NCI-H2196 treated with DMSO at 0.1 percent for 48 hours (cell line): Measurements from ENCODE around the gene GPRC6A.

Experiments
- DNase-seq: peaks from one replicate; lab custom pipeline; 2025; ENCODE audit not compliant: unreplicated experiment; lab: John Stamatoyannopoulos, UW

GPRC6A gene

DNA sequence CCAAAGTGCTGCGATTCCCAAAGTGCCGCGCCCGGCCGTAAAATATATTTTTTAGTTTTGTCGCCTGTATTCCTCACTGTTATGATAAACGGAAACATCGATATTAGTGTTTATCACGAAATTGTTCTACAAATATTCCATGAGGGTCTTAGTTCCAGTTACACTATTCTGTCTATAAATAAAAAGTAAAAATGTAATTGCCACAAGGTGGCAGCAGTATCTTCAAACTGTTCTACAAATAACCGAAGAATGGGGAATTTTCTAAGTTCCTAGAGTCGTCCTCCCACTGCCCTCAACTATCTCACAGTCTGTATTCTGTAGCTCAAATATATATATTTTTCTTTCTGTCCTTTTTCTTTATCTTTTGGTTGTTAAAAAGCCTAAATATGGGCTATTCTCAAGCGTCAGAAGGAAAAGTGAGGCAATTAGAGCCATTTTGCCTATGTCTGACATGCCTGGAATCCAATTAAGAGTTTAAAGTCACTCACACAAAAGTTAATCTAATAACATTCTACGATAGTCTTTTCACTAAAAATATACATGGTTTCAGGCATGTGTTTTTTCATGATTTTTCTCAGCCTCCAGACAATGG lies 49.2 kb downstream of the GPRC6A start:
- no peak for DNase-seq

DNA sequence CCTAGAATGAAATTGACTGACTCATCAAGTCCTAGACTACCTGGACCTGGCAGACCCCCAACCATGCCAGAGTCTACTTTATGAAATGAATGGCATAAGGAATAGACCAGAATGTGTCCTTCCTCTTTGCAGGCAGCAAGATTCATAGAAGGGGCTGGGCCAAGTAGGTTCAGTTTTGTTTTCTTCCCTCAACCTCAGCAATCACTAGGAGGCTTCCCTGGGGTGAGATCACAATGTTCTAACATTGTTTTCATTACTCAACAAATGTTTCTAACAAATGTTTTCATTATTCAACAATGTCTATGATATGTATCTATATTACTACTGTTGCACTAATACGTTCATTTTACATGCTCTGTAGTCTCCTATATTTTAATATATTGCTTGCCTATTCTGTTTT lies 55.0 kb downstream of the GPRC6A start:
- DNase-seq = no peak

DNA sequence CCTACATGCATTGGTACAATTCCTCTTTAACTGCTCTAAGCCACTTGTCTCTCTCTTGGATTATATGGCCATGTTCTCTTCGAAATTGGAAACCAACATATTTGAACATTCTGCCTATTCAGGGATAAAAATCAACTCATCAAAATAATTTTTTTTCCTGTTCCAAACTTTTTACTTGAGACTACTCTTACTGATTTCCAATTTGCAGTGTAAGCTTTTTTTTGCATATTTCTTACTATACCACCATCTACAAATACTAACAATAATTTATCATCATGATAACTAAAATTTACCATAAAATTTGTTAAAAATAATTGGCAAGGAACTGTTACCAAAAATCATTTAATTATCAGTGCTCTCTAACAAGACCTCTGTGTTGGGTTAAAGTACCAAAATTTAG lies 56.4 kb downstream of the GPRC6A start:
- no peak for DNase-seq

DNA sequence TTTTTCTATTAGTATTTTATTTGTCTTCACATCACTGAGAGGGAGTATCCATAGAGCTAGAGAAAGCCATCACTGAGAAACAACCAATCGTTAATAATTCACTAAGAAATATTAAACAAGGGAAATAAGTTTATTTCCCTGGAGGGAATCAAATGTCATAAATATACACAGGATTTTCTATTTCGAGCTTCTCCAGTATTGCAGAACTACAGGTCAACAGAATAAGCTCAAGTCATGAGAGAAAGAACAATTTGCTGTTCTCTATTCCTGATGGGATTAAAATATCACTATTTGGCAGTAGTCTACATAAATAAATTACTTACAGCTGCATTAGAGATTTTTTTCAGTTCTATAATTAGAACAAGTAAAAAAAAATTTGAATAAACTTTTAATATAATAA lies 61.2 kb downstream of the GPRC6A start:
- DNase-seq = no peak

DNA sequence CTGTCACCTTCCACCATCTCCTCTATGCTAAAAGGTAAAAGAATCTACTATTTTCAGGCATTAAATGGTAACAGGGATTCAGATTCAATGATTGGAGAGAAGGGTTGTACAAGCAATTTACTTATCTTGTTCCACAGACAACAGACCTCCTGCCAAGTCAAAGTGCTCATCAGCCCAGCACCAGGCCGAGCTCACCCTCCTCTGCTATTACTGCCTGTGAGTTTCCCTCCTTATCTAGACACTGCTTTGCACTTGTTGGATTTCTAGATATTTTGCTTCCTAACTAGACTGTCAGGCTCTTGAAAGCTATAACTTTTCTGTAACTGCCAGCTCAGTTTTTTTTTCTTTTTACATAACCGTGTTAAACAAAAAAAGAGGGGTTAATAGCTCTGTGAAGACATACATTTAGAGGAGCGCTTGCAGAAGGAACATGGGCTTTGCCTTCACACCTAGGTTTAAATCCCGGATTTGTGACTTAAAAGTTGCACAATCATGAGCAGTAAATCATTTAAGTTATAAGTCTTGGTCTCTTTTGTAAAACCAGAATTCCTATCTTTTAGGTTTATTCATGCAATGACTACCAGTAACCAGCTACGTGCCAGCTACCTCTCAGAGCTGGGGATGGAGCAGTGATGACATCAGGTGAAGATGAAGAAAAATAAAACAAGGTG lies 62.2 kb downstream of the GPRC6A start:
- DNase-seq = no peak

DNA sequence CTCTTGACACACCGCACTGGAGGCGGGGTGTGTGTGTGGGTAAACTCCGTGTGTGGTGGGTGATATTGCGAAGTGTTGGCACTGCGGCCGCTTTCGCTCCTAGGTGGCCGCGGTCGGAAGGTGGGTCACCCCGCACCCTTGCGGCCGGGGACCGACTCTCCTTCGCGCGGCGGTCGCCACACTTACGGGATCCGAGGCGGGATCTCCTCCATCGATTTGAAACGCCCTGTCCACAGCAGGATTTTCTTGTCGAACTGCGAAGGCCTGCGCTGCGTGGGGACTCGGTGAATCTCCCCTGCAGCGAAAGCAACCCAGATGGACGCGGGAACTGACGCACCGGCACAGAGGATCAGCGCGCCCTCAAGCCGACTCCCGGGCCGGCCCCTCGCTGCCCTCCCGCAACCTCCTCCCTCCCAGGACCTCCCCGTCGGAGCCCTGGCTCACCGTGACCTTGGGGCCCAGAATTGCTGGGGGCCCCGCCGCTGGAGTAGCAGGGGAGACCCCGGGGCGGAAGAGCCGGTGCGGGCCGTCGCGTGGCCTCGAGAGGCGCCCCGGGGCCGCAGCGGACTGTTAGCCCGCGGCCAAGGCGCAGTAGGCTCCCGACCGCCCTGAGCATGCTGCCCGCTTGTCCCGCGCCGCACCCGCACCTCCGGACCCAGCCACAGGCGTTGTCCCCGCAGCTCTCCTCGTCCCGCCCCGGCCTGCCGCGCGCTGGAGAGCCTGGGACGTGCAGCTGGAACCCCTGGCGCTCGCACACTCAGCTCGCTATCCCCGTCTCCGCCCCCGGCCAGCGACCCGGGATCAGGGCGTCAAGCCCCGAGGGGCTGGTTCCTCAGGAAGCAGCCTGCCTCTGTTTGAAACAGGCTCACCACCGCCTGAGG lies 63.7 kb downstream of the GPRC6A start, which contains the start of gene FAM162B:
TSS of gene FAM162B (minus strand) at position 759 of the 881 bp plus-strand sequence. CDS start at position 616, 143 bp downstream.
- no peak for DNase-seq

DNA sequence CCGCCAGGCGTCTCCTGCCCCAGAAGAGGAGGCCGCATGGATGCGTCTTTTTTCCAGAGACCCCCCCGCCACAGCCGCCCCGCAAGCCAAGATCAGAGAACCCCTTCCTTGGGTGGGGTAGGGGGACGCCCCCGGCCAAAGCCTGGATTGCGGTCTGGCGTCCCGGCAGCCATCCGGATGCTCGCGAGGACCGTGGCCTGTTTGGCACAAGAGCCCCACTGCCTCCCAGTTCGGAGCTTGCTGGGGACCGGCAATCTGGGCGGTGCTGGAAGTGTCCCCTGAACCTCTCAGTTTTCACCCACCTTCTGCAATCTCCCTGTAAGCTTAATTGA lies 64.3 kb downstream of the GPRC6A start:
- DNase-seq = no peak

DNA sequence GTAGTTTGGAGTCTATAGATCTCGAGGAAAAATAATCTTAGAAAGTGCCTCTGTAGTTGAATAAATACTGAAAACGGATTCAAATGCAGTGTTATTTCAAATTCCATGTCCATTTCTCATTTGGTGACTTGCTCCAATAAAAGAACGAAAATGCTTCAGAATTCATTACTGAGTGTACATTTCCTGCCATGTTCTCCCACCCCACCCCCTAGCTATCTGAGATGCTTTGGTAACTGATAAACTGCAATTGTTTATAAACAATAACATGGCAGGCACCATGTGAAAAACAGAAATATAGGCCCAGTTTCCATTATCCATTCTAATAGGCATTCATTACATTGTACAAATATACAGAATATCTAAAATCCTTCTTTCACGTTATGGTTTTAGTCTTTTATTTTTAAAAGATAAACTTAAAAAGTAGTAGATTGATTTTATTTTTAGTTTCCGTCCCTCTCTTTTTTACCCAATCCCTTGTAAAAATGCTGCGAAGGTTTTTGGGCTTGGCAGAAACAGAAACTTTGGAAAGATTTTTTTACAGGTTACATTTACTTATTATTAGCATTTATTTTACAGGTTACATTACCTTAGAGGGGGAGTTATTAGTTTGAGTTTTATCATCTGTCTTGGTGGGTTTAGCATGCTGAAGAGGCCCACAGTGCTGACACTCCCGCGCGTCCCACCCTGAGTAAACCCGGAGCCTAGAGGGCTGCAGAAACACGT lies 64.8 kb downstream of the GPRC6A start:
- no peak for DNase-seq

DNA sequence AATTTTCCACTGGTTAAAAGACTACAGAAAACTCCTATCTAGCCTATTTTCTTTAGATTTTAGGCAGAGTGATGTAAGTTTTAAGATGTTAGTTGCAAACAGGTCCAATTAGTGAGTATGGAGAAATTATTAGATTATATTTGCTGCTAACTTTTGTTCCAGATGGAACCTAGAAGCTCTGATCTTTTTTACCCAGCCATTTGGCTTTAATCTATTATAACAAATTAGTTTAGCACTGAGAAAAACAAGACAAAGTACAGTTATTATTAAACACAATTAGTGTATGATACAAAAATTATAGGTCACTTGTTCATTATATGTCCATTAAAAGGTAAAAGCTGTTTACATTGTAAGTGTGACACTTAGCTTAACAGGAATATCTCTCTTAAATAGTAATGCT lies 65.8 kb downstream of the GPRC6A start:
- DNase-seq = no peak

DNA sequence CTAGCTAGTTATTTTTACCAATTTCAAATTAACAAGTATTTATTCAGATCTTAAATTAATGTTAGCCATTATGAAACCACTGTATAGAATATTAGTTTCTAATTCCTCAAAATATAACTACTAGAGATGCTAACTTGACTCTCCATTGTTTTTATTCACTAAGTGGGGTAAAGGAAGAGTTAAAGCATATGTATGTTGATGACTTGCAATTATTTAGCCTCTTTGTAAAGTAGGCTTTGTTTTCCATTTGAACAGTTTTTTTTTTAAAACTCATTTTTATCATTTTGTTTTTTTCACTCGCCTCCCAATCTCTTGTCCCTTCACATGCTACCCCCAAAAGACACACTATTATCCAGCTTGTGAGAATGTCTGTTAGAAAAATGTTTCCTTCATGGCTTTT lies 66.6 kb downstream of the GPRC6A start:
- no peak for DNase-seq

DNA sequence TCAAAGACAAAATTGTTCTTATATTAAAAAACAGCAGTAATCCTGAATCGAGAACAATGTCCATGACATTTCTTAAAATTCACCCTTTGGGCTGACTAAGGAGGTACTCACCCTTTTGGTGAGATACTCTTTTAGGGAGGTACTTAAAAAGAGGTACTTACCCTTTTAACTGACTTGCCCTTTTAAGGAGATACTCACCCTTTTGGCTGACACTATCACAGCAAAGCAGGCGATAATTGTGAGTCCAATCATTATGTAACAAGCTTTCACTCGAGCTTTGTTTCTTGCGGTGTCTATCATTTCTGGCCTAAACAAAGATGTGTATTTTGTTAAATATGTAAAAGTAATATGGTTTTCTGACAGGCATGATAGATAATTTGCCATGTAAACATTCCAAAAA lies 67.1 kb downstream of the GPRC6A start:
- no peak for DNase-seq

DNA sequence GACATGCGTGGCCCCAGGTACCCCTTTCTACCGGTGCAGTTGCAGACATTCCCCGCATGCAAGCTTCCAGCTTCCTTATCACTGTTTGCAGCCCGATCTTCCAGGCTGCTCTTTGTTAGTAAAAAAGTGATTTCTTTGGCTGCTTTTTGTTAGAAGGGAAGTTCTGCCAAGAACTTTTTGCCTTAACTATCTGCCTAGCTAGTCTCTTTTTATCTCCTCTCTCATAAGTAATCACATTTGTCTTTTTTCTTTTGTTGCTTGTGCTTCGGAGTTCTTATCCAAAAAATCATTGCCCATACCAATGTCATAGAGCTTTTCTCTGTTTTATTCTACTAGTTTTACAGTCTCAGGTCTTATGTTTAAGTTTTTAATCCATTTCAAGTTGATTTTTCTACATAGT lies 83.7 kb downstream of the GPRC6A start:
- no peak for DNase-seq
